NOMO-1 treated with dmso at 0.1 percent for 144 hours (cell line): ENCODE measurements around the gene PSMG3.

Experiments used
- DNase-seq: peaks from one replicate; lab custom pipeline; 2025; ENCODE audit not compliant: unreplicated experiment; lab: John Stamatoyannopoulos, UW

PSMG3 gene

GRCh38 chr7:1546909-1547776 lies 22.7 kb downstream of the PSMG3 start:
- DNase-seq, result no peak

- DNase-seq, result no peak
Observed at GRCh38 chr7:1546274-1546908, 23.4 kb downstream of the PSMG3 start.

GRCh38 chr7:1545417-1546246 lies 24.2 kb downstream of the PSMG3 start:
- no peak for DNase-seq

GRCh38 chr7:1544896-1545416 lies 24.9 kb downstream of the PSMG3 start:
- DNase-seq, result no peak

GRCh38 chr7:1544178-1544895 lies 25.5 kb downstream of the PSMG3 start:
- no peak for DNase-seq

GRCh38 chr7:1543826-1544177 lies 26.0 kb downstream of the PSMG3 start:
- DNase-seq, result no peak

- no peak for DNase-seq
Observed at GRCh38 chr7:1542841-1543747, 26.7 kb downstream of the PSMG3 start.

- DNase-seq, result no peak
Observed at GRCh38 chr7:1542329-1542728, 27.5 kb downstream of the PSMG3 start.

- no peak for DNase-seq
Observed at GRCh38 chr7:1541431-1542162, 28.2 kb downstream of the PSMG3 start.

- no peak for DNase-seq
Observed at GRCh38 chr7:1540776-1541271, 29.0 kb downstream of the PSMG3 start.

GRCh38 chr7:1539882-1540775 lies 29.7 kb downstream of the PSMG3 start:
- no peak for DNase-seq

GRCh38 chr7:1539181-1539881 lies 30.5 kb downstream of the PSMG3 start:
- DNase-seq, result no peak

GRCh38 chr7:1538544-1539180 lies 31.2 kb downstream of the PSMG3 start:
- DNase-seq, result no peak

GRCh38 chr7:1537535-1538412 lies 32.1 kb downstream of the PSMG3 start:
- no peak for DNase-seq

GRCh38 chr7:1536743-1537534 lies 32.9 kb downstream of the PSMG3 start:
- no peak for DNase-seq
